H9 (cell line): ENCODE results near the gene RASGRF1. TPM values are rescaled to one million over a fixed set of nuclear protein-coding genes. Genes with fewer than 3 reads are reported as not detected.

Source experiments
- DNase-seq: peaks from one replicate; pipeline ENCODE4 v3.0.0-alpha.2; 2017
- H2AFZ ChIP-seq: one replicate; pipeline ENCODE4 v1.6.1; 2013; ENCODE audit warnings: mild to moderate bottlenecking, low read length, control low read depth, moderate library complexity
- H2AK5ac ChIP-seq: 2 replicates; pipeline ENCODE4 v1.6.1; 2013; ENCODE audit warnings: low read length, control low read depth, mixed read lengths; ENCODE audit not compliant: insufficient read length
- H2BK120ac ChIP-seq: one replicate; pipeline ENCODE4 v1.6.1; 2013; ENCODE audit warnings: low read depth, mild to moderate bottlenecking, low read length, control low read depth, inconsistent platforms; ENCODE audit not compliant: poor library complexity, severe bottlenecking
- H2BK12ac ChIP-seq: 2 replicates; pipeline ENCODE4 v1.6.1; 2013; ENCODE audit warnings: low read length, control low read depth, mixed read lengths, low read depth; ENCODE audit not compliant: insufficient read length
- H2BK15ac ChIP-seq: 2 replicates; pipeline ENCODE4 v1.6.1; 2013; ENCODE audit warnings: low read depth, low read length, control low read depth
- H2BK20ac ChIP-seq: one replicate; pipeline ENCODE4 v1.6.1; 2013; ENCODE audit warnings: low read depth, mild to moderate bottlenecking, low read length, control low read depth, inconsistent platforms; ENCODE audit not compliant: poor library complexity, severe bottlenecking
- H2BK5ac ChIP-seq: 2 replicates; pipeline ENCODE4 v1.6.1; 2013; ENCODE audit warnings: low read length, control low read depth, mixed read lengths; ENCODE audit not compliant: insufficient read length
- H3K14ac ChIP-seq: 2 replicates; pipeline ENCODE4 v1.6.1; 2013; ENCODE audit warnings: low read length, control low read depth; ENCODE audit not compliant: insufficient read depth
- H3K18ac ChIP-seq: 2 replicates; pipeline ENCODE4 v1.6.1; 2013; ENCODE audit warnings: low read depth, mild to moderate bottlenecking, mixed read lengths, low read length, control low read depth; ENCODE audit not compliant: insufficient read length
- H3K23ac ChIP-seq: 2 replicates; pipeline ENCODE4 v1.6.1; 2013; ENCODE audit warnings: low read length, control low read depth, mixed read lengths, low read depth; ENCODE audit not compliant: insufficient read length
- H3K23me2 ChIP-seq: 2 replicates; pipeline ENCODE4 v1.6.1; 2013; ENCODE audit warnings: low read depth, mild to moderate bottlenecking, mixed read lengths, low read length, control low read depth; ENCODE audit not compliant: insufficient read length, poor library complexity, severe bottlenecking
- H3K27ac ChIP-seq: 2 replicates; pipeline ENCODE4 v1.5.1; 2013; ENCODE audit warnings: low read length, control low read depth, mixed read lengths, low read depth; ENCODE audit not compliant: insufficient read length
- H3K27me3 ChIP-seq: 2 replicates; pipeline ENCODE4 v1.6.1; 2013; ENCODE audit warnings: low read length, control low read depth, inconsistent platforms; ENCODE audit not compliant: insufficient read depth
- H3K4ac ChIP-seq: 2 replicates; pipeline ENCODE4 v1.6.1; 2013; ENCODE audit warnings: low read depth, mild to moderate bottlenecking, control low read depth, inconsistent platforms, low read length, moderate library complexity
- H3K4me1 ChIP-seq: 2 replicates; pipeline ENCODE4 v1.6.1; 2013; ENCODE audit warnings: low read length, control low read depth, inconsistent platforms; ENCODE audit not compliant: insufficient read depth
- H3K4me2 ChIP-seq: 2 replicates; pipeline ENCODE4 v1.6.1; 2013; ENCODE audit warnings: low read length, control low read depth, mixed read lengths; ENCODE audit not compliant: insufficient read length, insufficient read depth
- H3K56ac ChIP-seq: 2 replicates; pipeline ENCODE4 v1.6.1; 2013; ENCODE audit warnings: low read depth, mild to moderate bottlenecking, mixed read lengths, low read length, control low read depth; ENCODE audit not compliant: insufficient read length
- H3K79me1 ChIP-seq: 2 replicates; pipeline ENCODE4 v1.6.1; 2013; ENCODE audit warnings: low read depth, mild to moderate bottlenecking, moderate library complexity, low read length, control low read depth, inconsistent platforms; ENCODE audit not compliant: insufficient read depth, poor library complexity, severe bottlenecking
- H3K79me2 ChIP-seq: 2 replicates; pipeline ENCODE4 v1.6.1; 2013; ENCODE audit warnings: low read length, control low read depth, inconsistent platforms; ENCODE audit not compliant: insufficient read depth
- H3K9ac ChIP-seq: 2 replicates; pipeline ENCODE4 v1.6.1; 2013; ENCODE audit warnings: low read length, control low read depth, mixed read lengths; ENCODE audit not compliant: insufficient read length; ENCODE audit errors: extremely low read depth
- H3K9me3 ChIP-seq: one replicate; pipeline ENCODE4 v1.6.1; 2013; ENCODE audit warnings: low read depth, low read length, inconsistent platforms; ENCODE audit not compliant: control insufficient read depth
- H3T11ph ChIP-seq: one replicate; pipeline ENCODE4 v1.6.1; 2013; ENCODE audit warnings: mild to moderate bottlenecking, low read length, control low read depth, inconsistent platforms
- H4K20me1 ChIP-seq: one replicate; pipeline ENCODE4 v1.6.1; 2013; ENCODE audit not compliant: control insufficient read depth, insufficient read length, insufficient read depth
- H4K5ac ChIP-seq: 2 replicates; pipeline ENCODE4 v1.6.1; 2013; ENCODE audit warnings: low read depth, mild to moderate bottlenecking, mixed read lengths, low read length, control low read depth; ENCODE audit not compliant: insufficient read length
- H4K8ac ChIP-seq: replicated peaks from 2 replicates; pipeline ENCODE4 v1.6.1; 2013; ENCODE audit warnings: low read length, control low read depth, mixed read lengths, low read depth; ENCODE audit not compliant: insufficient read length
- H4K91ac ChIP-seq: 2 replicates; pipeline ENCODE4 v1.6.1; 2013; ENCODE audit warnings: low read depth, mild to moderate bottlenecking, moderate library complexity, mixed read lengths, low read length, control low read depth; ENCODE audit not compliant: insufficient read length
- H3K27ac Mint-ChIP-seq, 3 experiments: 2 replicates in 2 of 3; 3 replicates in 1 of 3; pipeline ENCODE4 v1.8.0; 2020 to 2021; ENCODE audit warnings: mixed read lengths in 3 of 3, mild to moderate bottlenecking in 1 of 3, moderate library complexity in 1 of 3
- H3K27me3 Mint-ChIP-seq: 2 replicates; pipeline ENCODE4 v1.8.0; 2021; ENCODE audit warnings: low read depth, mild to moderate bottlenecking, moderate library complexity, mixed read lengths
- H3K36me3 Mint-ChIP-seq, 3 experiments: 2 replicates in 2 of 3; 3 replicates in 1 of 3; pipeline ENCODE4 v1.8.0; 2020 to 2021; ENCODE audit warnings: low read depth in 3 of 3, mixed read lengths in 3 of 3; ENCODE audit not compliant: insufficient read depth in 1 of 3
- H3K4me1 Mint-ChIP-seq, 2 experiments: 2 replicates each; pipeline ENCODE4 v1.8.0; 2020; ENCODE audit warnings: mixed read lengths in 2 of 2
- H3K4me3 Mint-ChIP-seq, 2 experiments: 2 replicates in 1 of 2; 3 replicates in 1 of 2; pipeline ENCODE4 v1.8.0; 2020 to 2021; ENCODE audit warnings: mild to moderate bottlenecking in 2 of 2, mixed read lengths in 2 of 2, moderate library complexity in 1 of 2
- H3K9me3 Mint-ChIP-seq, 2 experiments: 2 replicates in 1 of 2; 3 replicates in 1 of 2; pipeline ENCODE4 v1.8.0; 2020; ENCODE audit warnings: mild to moderate bottlenecking in 2 of 2, mixed read lengths in 2 of 2, moderate library complexity in 1 of 2
- CTCF ChIP-seq: fragments of 200-600 bp; sonication (generic); conservative IDR thresholded peaks from 3 replicates; pipeline ENCODE4 v1.8.0; 2021; ENCODE audit warnings: antibody characterized with exemption, mild to moderate bottlenecking
- WGBS: extraction: QIAGEN DNeasy Blood & Tissue Kit; methylation state at CpG from one replicate; pipeline ENCODE4 v1.1.7; 2013; ENCODE audit warnings: missing lambda C conversion rate, low lambda C conversion rate, mixed read lengths; ENCODE audit not compliant: insufficient read length; ENCODE audit errors: extremely low coverage; 5-methylcytosine and 5-hydroxymethylcytosine counted together
- total RNA-seq: library from RNA; stranded (reverse); gene quantifications from 2 replicates; pipeline ENCODE4 v1.2.1, GENCODE V29; 2021

The RASGRF1 gene
- total RNA-seq, 1 experiment from 2014 or later, result 0.48 TPM

- Histone ChIP-seq H3K56ac (no peak overlapping the region), H2BK20ac (no peak overlapping the region), H4K8ac (no peak overlapping the region), H3K79me2 (no peaks in the 10 kb centered on the region), H3T11ph (no peak overlapping the region), H3K4me1 (no peaks in the 10 kb centered on the region), H3K14ac (no peak overlapping the region), H3K27me3 (no peaks in the 10 kb centered on the region), H2BK120ac (no peak overlapping the region), H3K79me1 (no peaks in the 10 kb centered on the region), H3K4ac (no peak overlapping the region), H2BK12ac (no peak overlapping the region), H3K4me2 (no peak overlapping the region), H2AFZ (no peak overlapping the region), H4K5ac (no peak overlapping the region), H3K9me3 (no peaks in the 10 kb centered on the region), H3K27ac (no peak overlapping the region), H4K91ac (no peak overlapping the region), H2BK15ac (no peak overlapping the region), H3K23me2 (no peaks in the 10 kb centered on the region), H3K9ac (no peak overlapping the region), H2BK5ac (no peak overlapping the region), H2AK5ac (no peak overlapping the region), H3K18ac (no peak overlapping the region), H4K20me1 (no peaks in the 10 kb centered on the region), H3K23ac (no peak overlapping the region)
- H3K9me3 Mint-ChIP-seq, result no peaks in the 10 kb centered on the region; a peak in 1 of 5 replicates
- H3K4me1 Mint-ChIP-seq, result peaks cover 2 to 3% of the 10 kb centered on the region in 2 experiments; a peak in 1 of 4 replicates
- no peak for DNase-seq
- no peak for TF ChIP-seq CTCF
- H3K4me3 Mint-ChIP-seq, result no peak overlapping the region
- no CpG with 5 or more reads among the region's 7 CpGs for WGBS
- H3K27me3 Mint-ChIP-seq, result peaks cover 9% of the 10 kb centered on the region
- no peak overlapping the region for H3K27ac Mint-ChIP-seq
- no peaks in the 10 kb centered on the region; a peak in 1 of 7 replicates for H3K36me3 Mint-ChIP-seq
Measured at GRCh38 chr15:78988361-78988911, 102.1 kb downstream of the RASGRF1 start.
